NOMO-1 treated with DMSO at 0.1 percent for 48 hours (cell line): Measurements from ENCODE around the gene CST6.
A peak's percentile ranks its signal among the peaks of the same experiment; 100 is the strongest.
"Not testable (repeated sequence)": the region's sequence is repeated elsewhere in the genome, so short reads cannot be mapped to it uniquely, and the experiment has no call there.

Experiments
- DNase-seq: peaks from one replicate; lab custom pipeline; 2025; ENCODE audit not compliant: unreplicated experiment; lab: John Stamatoyannopoulos, UW

Gene CST6

DNA sequence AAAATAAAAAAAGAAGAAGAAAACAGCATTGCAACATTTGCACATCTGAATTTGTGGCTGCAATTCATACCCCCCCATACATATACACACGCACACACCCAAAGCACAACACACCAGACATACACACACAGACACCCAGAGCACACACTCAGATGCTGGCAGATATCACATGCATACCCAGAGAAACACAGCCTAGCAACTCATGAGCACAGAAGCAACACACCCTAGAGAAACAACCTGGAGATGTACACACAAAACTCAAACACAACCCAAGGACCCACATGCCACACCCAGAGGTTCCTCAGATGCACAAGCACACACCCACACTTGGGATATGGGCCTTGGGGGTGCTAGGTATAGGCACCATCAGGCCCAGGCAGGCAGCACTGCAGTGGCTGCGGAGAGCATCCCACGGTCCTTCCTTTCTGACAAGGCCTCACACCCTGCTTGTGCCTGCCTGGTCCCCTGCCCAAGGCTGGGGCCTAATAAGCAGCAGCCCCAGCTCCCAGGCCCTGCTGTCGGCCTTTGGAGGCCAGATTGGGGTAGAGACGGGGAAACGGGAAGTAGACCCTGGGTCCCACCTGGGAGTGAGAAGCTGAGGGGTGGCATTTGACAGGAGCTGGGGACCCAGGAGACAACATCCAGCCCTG, 3.1 kb downstream of the CST6 start:
- no peak for DNase-seq

DNA sequence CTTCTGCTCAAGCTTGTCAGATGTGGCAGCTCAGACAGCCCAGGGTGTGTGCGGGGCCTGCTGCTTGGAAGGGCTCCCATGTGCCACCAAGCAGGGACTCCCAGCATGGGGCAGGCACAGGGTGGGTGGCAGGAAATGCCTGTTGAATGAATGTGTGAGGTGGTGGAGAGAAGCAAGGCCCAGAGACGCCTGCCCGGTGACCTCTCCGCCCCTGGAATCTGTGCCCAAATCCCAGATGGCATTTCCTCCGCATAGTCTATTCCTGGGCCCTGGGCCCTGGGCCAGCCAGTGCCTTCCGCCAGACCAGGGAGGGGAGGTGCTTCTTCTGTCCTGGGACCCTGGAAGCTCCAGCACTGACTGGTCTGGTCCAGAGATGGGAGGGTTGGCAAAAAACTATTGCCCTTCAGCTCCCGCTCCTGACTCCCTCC, 3.7 kb downstream of the CST6 start:
- DNase-seq, result no peak

DNA sequence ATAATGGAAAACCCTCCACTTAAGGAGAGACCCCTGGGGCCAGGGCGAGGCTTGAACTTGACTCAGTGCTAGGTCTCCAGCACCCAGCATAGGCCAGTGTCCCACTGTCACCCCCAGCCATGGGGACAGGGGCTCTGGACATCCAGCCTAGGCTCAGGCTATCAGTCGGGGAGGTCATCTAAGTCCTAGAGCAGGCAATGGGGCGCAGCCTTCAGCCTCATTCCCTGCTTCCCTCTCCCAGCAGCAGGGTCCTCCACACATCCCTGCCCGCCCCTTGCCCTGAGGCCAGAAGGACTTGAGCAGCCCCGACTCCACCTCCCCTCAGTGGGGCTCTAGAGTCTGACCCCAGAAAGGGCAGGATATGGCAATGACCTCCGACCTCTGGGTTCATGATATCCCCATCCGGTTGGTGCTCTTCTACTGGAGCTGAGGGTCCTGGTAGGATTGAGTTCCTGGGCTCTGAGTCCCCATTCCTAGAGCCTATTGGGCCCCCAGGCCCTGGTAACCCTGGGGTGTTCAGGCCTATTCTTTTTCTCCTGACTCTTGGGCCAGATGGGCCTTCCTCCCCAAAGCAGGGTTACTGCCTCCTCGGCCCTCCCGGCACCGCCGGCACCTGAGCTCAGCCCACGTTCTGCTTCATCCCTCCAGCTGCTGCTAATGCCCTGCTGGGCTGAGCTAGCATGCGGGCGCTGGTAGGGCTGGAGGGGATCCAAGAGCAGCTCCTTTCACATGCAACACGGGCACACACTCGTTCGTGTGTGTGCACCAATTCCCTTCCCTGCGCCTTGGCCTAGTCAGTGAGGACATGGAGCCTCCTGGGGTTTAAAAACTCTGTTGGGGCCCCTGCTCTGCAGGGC, 4.4 kb downstream of the CST6 start:
- DNase-seq, result no peak

DNA sequence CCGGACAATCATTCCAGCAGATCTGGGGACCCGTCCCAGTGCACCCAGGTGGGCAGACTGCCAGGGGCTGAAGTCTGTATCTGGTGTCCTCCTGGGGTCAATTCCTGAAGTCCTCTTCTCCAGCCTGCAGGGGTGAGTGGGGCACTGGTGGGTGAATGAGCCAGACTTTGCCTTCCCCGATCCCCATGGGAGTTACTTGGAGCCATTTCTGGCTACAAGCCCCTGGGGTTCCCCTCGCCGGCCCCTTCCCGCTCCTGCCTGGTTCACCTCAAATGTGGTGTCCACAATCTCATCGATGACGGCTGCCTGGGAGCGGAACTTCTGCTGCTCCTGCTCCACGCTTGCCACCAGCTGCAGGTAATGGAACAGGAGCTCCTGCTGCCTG, 5.0 kb downstream of the CST6 start:
- no peak for DNase-seq

DNA sequence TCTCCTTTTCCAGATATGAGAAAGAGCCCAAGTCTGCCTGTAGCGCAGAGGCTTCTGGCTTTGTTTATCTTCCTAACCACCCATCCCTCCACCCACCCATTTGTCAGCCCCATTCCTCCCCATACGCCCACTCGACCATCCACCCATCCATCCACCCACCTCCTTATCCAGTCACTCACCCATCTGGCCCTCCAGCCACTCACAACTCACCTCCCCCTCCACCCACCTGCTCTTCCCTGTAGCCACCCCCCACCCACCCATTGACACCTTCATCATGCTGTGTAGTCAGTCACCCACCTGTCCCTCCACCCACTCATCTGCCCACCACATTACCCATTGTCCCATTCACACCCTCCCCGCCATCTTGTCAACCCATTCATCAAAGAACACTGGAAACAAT, 5.5 kb downstream of the CST6 start:
- DNase-seq, result no peak

DNA sequence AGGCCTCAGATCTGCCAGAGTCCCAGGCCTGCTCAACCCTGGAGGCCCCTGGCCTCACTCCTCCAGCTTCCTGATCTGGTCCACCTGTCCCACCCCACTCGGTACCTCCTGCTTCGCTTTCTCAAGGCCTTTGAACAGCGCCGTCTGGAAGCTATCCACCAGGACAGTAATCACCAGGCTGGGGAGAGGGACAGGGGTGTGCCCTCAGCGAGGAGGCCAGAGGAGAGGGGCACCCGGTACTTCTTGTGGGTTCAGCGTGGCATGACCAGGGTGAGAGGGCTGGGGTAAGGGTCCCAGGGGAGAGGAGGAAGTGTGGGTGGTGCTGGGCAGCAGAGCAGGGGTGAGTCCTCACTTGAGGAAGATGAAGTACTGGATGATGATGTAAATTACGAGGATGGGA, 8.4 kb downstream of the CST6 start:
- no peak for DNase-seq

DNA sequence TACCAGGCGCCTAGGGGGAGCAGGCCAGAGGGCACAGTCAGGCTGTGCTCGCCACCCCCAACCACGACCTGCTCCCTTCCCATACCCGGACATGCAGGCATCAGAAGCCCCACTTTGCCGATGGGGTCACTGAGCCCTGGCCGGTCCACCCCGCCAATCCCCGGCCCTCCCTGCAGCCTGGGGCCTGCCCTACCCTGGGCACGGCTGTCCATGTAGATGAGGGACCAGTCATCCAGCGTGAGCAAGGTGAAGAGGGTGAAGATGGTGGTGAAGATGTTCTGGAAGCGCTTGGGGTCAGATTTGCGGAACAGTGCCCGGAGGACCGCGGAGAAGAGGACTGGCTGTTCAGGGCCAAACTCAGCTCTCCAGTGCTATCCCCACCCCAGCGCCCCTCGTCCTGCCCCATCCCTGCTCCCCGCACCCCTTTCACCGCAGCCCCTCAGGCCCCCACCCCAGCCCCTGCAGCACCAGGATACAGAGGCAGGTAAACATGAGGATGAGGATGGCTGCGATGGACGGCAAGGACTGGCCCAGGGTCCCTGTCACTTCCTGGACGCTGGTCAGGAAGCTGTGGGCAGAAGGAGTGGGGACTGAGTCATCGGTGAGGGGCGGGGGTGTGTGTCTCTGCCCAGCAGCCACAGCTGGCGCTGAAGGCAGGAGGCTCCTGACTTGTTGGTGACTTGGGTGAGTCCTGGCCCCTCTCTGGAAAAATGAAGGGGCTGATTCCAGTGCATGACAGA, 9.0 kb downstream of the CST6 start:
- peak; percentile 68 for DNase-seq

DNA sequence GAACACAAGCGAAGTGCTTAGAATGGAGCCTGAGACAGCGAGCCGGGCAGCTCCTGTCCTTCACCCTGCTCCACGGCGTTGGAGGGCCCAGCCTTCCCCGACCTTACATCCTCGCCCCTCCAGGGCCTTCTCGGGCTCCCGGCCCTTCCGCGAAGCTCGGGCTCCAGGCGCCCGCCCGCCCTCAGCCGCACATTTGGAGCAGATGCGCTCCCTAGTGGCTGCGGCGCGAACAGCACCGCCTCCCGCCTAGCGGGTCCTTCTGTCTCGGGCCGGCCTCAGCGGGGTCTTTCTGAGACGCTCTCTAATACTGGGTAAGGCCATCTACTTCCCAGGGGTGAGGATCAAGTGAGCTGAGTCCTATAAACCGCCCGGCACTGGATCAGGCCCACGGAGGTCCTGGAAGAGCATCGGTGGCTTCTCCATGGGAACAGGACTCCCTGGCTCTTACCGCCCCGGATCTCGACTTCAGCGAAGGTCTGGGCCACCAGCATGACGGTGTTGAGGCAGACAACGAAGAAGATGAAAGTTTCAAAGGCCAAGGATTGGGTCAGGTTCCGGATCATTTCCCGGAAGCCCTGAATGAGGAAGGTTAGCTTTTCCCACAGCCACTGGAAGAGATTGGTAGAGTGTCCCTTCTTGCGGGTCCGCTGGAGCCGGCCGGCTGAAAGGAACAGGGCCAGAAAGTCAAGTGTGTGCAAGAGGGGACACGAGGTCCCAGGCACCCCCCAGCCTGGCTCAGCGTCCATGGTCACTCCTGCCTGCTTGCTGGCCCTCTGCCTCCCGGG, 10.8 kb downstream of the CST6 start:
- peak; percentile 44 for DNase-seq

DNA sequence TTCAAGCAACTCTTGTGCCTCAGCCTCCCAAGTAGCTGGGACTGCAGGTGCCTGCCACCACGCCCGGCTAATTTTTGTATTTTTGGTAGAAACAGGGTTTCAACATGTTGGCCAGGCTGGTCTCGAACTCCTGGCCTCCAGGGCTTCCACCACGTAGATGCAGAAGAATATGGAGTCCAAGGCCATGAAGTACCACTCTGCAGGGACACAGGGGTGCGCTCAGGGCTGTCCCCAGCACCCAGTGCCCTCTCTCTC, 11.3 kb downstream of the CST6 start:
- not testable (repeated sequence) for DNase-seq

DNA sequence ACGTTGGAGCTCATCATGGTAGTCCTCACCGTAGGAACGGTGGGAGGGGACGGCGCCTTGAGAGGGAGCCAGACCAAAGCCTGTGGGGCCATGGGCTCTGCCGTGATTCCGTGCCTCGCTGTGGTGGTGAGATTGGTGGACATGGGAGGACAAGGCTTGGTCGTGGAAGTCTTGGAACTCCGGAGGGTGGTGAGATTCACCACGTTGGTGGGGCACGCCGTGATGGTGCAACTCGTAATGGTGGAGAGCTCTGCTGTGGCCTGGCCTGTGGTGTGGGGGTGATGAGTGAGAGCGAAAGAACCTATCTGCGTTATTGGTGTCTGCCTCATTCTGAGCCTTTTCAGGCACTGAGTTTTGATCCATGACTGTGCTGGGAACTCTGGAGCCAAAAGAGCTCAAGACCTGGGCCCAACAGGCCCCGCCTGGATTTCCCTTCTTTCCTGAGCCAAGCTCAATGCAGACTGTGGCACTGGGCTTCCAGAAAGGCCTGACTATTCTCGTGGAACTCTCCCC, 14.3 kb downstream of the CST6 start, which contains the start of gene CATSPER1:
TSS of gene CATSPER1 (minus strand) at position 463 of the 513 bp plus-strand sequence. CDS start at position 363, 100 bp downstream.
- DNase-seq, result no peak

DNA sequence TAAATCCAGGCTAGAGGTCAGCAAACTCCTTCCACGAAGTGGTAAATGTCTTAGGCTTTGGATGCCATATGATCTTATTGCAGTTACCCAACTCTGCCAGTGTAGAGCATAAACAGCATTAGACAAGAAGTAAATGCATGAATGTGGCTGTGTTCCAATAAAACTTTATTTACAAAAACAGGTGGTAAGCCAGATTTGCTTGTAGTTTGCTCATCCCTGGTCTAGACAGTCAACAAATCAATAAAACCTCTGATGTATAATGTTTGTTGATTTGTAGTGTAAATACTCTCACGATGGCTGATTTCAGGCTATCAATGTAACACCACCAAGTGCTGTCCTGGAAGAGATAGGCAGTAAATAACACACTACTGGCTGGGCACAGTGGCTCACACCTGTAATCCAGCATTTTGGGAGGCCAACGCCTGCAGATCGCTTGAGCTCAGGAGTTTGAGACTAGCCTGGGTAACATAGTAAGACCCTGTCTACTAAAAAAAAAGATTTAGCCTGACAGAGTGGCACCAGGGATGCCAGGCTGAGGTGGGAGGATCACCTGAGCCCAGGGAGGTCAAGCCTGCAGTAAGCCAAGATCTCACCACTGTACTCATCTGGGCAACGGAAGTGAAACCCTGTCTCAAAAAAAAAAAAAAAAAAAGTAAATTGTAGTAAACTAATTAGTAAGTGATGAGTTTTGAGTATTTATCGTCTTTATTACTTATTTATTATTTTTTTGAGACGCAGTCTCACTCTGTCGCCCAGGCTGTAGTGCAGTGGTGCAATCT, 21.3 kb downstream of the CST6 start:
- no peak for DNase-seq

DNA sequence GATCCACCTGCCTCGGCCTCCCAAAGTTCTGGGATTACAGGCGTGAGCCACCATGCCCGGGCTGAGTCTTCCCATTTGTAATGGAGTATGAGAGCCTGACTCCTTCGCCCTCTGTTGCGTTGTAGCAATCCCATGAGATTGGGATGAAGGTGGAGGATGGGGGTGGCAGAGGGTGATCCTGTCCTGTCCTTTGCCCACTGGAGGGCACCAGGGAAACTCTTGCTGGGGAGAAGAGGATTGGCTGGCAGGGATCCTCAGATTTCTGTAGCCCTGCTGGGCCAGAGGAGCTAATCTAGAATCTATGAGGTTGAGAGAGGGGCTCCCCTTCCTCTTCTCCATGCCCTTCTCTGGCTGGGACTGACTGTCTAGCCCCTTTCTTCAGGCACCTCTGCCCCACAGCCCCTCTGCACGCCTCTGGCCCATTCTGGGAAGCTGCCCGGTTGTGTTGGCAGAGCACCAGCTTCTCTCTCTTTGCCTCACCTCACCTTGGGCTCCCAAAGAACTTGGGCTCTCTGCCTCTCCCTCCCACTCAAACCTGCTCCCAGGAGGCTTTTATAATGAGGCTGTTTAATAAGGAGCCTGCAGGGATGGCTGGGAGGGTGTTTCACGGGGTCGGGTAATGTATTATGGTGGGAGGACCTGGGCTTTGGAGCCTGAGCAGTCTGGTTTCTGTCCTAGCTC, 24.0 kb downstream of the CST6 start:
- DNase-seq, result no peak

DNA sequence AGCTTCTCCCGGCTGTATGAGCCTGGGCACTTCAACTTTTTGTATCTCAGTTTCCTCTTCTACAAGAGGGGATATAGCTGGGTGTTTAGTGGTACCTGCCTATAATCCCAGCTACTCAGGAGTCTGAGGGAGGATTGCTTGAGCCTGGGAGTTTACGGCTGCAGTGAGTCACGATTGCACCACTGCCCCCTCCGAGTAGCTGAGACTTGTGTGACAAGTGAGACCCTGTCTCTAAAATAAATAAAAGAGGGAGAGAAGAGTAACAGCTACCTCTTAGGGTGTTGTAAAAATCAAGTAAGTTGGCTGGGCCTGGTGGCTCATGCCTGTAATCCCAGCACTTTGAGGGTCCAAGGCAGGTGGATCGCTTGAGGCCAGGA, 24.5 kb downstream of the CST6 start:
- no peak for DNase-seq

DNA sequence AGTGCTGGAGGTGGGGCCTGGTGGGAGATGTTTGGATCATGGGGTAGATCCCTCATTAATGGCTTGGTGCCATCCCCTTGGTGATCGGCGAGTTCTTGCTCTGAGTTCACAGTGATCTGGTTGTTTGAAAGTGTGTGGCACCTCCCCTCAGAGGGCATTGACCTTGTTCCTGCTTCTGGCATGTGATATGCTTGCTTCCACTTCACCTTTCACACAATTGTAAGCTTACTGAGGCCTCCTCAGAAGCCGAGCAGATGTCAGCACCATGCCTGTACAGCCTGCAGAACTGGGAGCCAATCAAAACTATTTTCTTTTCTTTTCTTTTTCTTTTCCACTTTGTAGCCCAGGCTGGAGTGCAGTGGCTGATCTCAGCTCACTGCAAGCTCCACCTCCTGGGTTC, 25.5 kb downstream of the CST6 start:
- no peak for DNase-seq

DNA sequence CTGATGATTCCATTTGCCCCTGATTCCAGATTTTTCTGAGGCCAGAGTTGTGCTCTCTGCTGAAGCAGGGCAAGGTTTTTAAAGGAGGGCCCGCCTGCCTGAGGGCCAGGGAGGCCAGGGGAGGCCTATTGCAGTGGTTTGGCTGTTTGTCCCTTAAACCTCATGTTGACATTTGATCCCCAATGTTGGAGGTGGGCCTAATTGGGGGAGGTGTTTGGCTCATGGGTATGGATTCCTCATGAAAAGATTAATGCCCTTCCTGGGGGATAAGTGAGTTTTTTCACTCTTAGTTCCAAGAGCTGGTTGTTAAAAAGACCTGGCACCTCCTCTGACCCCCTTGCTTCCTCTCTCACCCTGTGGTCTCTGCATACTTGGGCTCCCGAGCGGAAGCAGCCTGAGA, 28.0 kb downstream of the CST6 start:
- no peak for DNase-seq

DNA sequence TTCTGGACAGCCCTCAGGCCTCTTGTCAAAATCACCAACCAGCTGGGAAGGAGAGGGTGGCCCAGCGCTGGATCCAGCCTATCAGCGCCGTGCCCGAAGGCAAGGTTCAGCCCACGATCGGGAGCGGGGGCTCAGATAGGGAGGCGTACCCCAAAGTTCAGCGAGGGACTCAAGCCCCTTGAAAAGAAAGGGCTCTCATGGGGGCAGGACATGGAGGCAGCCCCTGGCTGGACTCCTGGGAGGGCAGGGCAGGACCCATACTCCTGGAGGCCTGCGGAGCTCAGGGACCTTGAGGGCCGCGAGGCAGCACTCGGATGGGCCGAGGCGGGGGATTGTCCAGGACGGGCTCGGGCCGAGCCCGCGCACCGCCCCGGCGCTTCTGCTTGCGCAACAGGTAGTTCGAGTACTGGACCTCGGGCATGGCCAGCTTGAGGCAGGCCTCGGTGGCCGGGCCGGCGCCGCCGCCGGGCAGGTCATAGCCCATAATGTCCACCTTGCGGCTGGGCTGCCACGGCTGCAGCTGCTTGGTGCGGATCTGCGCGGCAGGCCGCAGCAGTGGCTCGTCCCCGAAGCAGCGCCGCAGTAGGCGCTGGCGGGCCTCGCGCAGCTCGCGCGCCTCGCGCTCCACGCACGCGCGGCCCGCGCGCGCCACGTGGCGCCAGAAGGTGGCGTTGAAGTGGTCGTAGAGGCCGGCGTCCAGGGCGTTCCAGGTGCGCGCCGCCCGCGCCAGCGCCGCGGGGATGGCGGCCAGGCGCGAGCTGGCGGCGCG, 30.6 kb downstream of the CST6 start:
- no peak for DNase-seq

DNA sequence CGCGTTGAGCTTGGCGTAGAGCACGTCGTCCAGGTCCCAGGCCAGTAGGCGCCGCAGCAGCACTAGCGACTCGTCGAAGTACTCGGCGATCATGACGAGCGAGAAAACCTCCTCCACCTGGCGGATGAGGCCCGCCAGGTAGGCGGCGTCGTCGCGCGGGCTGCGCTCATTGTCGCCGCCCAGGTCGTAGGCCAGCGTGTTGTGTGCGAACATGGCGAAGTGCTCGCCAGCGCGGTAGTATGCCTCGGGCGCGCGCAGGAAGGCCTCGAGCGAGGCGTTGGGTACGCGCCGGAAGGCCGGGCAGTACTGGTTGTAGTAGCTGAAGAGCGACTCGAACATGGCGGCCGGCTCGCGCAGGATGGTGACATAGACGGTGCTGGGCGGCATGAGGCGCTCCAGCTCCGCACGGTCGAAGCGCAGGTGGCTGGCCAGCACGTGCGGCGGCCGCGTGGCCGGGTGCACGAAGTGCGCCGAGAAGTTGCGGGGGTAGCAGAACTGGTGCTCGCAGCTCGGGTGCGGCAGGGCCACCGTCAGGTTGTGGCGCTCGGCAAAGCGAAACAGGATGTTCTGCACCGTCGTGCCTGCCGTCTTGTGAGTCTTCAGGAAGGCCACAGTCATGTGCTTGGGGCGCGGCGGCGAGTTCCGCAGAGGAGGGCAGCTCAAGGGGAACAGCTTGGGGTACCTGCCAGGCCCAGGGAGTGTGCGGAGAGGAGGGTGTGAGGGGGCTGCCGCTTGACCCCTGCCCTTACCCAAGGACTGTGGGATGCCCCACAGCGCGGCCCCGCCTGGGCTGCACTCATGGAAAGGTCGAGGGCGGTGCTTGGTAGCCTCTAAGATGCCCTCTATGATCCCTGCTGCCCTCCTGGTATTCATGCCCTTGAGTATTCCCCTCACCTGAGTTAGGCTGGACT, 31.4 kb downstream of the CST6 start:
- no peak for DNase-seq

DNA sequence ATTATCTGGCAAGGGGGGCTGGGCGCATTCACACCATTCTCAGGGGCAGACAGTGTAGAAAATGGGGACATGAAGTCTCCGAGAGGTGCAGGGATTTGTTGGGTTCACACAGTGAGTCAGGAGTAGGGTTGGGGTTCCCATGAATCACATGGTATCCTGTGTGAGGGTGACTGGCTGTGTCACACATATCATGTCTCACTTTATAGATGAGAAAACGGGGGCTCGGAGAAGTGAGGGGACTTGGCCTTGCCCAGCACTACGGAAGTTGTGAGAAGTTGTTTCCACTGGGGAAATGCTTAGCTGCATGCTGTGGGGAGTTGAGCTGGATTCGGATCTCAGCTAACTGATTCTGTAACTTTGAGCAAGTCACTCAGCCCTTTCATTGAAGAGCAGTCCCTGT, 32.9 kb downstream of the CST6 start:
- DNase-seq, result no peak
